ENCODE results near the gene PPP1R1C.

Gene PPP1R1C

GRCh38 chr2:182134201-182134600, 148.5 kb downstream of the PPP1R1C start:
- Mint-ChIP-seq H3K36me3 (ENCODE audit: insufficient read depth) (no peaks in the 10 kb centered on the region), H3K27ac (no peak overlapping the region), H3K4me1 (ENCODE audit: low read depth in 2 of 2) (no peaks in the 10 kb centered on the region), H3K27me3 (no peaks in the 10 kb centered on the region), H3K4me3 (no peak overlapping the region), H3K9me3 (no peaks in the 10 kb centered on the region)
- ATAC-seq (replicated peaks) (no peak), DNase-seq (no peak)

DNA sequence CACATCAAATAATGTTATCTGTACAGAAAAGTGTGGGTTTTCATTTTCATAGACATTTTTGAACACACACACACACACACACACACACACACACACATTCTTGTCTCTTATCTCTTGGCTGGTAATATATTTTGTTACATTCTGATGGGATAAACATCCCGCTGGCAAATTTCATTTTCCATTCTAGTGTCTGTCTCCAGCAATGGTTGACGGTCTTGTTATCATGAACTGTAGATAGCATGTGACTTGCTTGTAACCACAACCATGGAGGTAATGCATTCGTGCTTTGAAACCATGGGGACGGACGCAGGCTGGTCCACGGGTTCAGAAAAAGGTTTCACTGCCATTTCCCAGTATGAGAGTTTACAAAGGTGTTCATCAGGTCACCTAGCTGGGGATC, 156.4 kb downstream of the PPP1R1C start:
- no peak overlapping the region for H3K27ac Mint-ChIP-seq
- H3K36me3 Mint-ChIP-seq (ENCODE audit: insufficient read depth) = no peaks in the 10 kb centered on the region
- no peaks in the 10 kb centered on the region for H3K4me1 Mint-ChIP-seq (ENCODE audit: low read depth in 2 of 2)
- H3K27me3 Mint-ChIP-seq = no peaks in the 10 kb centered on the region
- ATAC-seq (replicated peaks) (no peak), DNase-seq (no peak)
- H3K4me3 Mint-ChIP-seq = no peak overlapping the region
- H3K9me3 Mint-ChIP-seq = no peaks in the 10 kb centered on the region

DNA sequence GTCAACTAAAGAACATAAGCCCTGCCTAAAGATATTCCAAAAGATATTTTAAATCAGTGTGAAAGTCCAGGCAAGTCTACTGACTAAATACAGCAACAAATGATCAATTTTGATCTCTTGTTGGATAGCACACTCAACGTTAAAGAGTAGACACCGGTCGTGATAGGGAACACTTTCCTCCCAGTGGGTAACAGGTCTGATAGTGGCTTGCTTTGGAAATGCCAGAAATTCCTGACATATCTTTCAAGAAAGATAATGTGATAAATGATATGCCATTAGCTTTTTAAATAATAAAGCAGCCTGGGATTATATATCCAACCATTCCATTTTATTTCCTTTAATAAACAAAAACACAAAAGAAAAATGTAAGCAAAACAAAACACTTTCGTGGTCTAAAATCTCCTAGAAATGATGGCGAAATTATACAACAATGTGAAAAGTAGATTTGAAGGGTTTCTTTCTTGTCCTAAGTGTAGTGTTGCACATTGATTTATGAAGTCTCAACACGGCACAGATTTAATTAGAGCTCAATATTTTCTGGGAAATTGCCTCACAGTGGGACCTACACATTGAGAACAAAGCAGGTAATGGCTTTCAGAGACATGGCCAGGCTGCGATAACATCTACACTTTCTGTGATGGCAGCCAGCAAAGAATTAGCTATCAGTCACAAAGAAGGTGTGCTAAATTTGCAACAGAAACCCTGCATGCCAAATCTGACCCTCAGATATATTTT, 158.6 kb downstream of the PPP1R1C start:
- no peaks in the 10 kb centered on the region for H3K4me1 Mint-ChIP-seq (ENCODE audit: low read depth in 2 of 2)
- no peak overlapping the region for H3K27ac Mint-ChIP-seq
- H3K36me3 Mint-ChIP-seq (ENCODE audit: insufficient read depth) = no peaks in the 10 kb centered on the region
- ATAC-seq (replicated peaks) (no peak), DNase-seq (no peak)
- no peaks in the 10 kb centered on the region for H3K27me3 Mint-ChIP-seq
- H3K9me3 Mint-ChIP-seq = no peaks in the 10 kb centered on the region
- H3K4me3 Mint-ChIP-seq = no peak overlapping the region

DNA sequence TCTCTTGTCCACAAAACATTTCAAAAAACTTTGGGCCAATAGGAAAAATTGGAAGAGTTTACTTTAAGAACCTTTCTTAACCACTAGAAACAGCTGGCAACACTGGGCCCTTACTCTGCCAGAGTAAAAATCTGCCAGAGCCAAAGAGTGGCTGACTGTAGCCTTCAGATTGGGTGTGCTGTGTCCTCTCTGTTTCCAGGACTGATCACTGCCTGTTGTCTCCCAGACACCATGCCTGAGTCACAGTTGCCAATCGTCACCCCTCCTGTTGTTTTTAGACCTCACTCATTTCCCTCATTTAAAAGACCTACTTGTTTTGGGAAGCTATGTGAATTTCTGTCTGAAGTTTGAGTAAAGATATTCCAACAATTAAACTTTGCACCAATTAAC, 159.1 kb downstream of the PPP1R1C start:
- Mint-ChIP-seq H3K27ac (no peak overlapping the region), H3K36me3 (ENCODE audit: insufficient read depth) (no peaks in the 10 kb centered on the region), H3K9me3 (no peaks in the 10 kb centered on the region), H3K4me1 (ENCODE audit: low read depth in 2 of 2) (no peaks in the 10 kb centered on the region), H3K4me3 (no peak overlapping the region), H3K27me3 (no peaks in the 10 kb centered on the region)
- ATAC-seq (replicated peaks) = no peak
- no peak for DNase-seq

DNA sequence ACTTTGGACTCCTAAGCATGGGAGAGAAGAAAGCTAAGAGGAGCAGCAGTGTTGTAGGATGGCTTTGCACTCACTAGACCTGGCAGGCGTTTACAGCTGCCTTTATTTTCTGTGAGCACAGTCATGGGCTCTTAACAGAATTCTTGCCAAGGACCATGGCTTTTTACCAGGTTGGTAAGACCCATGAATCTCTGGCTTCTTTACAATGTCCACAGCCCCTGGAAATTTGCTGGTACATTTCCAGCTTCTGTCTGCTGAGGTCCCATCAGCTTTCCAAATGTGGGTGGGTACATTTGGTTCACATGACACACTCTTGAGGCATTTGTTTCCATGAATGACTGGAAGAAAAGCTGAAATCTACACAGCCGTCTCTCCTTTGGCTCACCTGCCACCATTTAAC, 162.7 kb downstream of the PPP1R1C start:
- no peaks in the 10 kb centered on the region for H3K36me3 Mint-ChIP-seq (ENCODE audit: insufficient read depth)
- H3K27me3 Mint-ChIP-seq = peaks cover 0 to 4% of the 10 kb centered on the region in 2 donors

DNA sequence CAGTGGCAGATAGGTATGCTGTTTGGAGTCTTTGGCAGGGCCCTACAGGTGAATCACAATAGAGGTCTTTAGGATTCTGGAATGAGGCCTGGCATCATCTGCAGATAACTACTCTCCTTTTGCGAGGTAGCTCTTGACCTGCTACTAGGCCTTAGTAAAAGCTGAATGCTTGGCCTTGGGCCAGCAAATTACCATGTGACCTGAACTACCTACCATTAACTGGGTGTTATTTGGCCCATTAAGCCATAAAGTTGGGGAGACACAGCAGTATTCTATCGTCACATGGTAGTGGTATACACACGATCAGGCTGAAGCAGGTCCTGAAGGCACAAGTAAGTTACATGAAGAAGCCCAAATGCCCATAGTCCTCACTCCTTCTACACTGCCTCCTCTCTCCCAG, 178.2 kb downstream of the PPP1R1C start:
- no peaks in the 10 kb centered on the region for H3K9me3 Mint-ChIP-seq
- no peaks in the 10 kb centered on the region for H3K36me3 Mint-ChIP-seq (ENCODE audit: insufficient read depth)
- ATAC-seq (replicated peaks) (no peak), DNase-seq (no peak)
- H3K4me3 Mint-ChIP-seq = no peak overlapping the region
- no peaks in the 10 kb centered on the region for H3K4me1 Mint-ChIP-seq (ENCODE audit: low read depth in 2 of 2)
- no peak overlapping the region for H3K27ac Mint-ChIP-seq
- H3K27me3 Mint-ChIP-seq = no peaks in the 10 kb centered on the region

More for the DNA sequence above, 162.7 kb downstream of the PPP1R1C start:
- ATAC-seq (replicated peaks) (no peak), DNase-seq (no peak)
- Mint-ChIP-seq H3K9me3 (no peaks in the 10 kb centered on the region), H3K4me3 (no peak overlapping the region), H3K27ac (no peak overlapping the region), H3K4me1 (ENCODE audit: low read depth in 2 of 2) (no peaks in the 10 kb centered on the region)

DNA sequence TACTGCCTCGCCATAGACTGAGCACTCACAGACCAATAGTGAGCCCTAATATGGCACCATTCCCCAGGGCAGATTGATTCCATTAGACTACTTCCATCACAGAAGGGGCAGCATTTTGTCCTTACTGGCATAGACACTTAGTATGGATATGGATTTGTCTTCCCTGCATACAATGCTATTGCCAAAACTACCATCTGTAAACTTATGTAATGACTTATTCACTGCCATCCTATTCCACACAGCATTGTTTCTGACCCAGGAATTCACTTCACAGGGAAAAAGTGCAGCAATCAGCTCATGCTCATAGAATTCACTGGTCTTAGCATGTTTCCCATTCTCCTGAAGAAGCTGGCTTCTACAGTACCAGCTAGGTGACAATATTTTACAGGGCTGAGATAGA, 179.0 kb downstream of the PPP1R1C start:
- no peaks in the 10 kb centered on the region for H3K4me1 Mint-ChIP-seq (ENCODE audit: low read depth in 2 of 2)
- no peaks in the 10 kb centered on the region for H3K27me3 Mint-ChIP-seq
- ATAC-seq (replicated peaks) (no peak), DNase-seq (no peak)
- no peaks in the 10 kb centered on the region for H3K36me3 Mint-ChIP-seq (ENCODE audit: insufficient read depth)
- H3K4me3 Mint-ChIP-seq = no peak overlapping the region
- H3K27ac Mint-ChIP-seq = no peak overlapping the region
- no peaks in the 10 kb centered on the region for H3K9me3 Mint-ChIP-seq

GRCh38 chr2:182165202-182165601, 179.5 kb downstream of the PPP1R1C start:
- no peak overlapping the region for H3K27ac Mint-ChIP-seq
- DNase-seq = no peak
- no peak overlapping the region for H3K4me3 Mint-ChIP-seq
- no peaks in the 10 kb centered on the region for H3K36me3 Mint-ChIP-seq (ENCODE audit: insufficient read depth)
- no peak for ATAC-seq (replicated peaks)
- no peaks in the 10 kb centered on the region for H3K9me3 Mint-ChIP-seq
- no peaks in the 10 kb centered on the region for H3K4me1 Mint-ChIP-seq (ENCODE audit: low read depth in 2 of 2)
- no peaks in the 10 kb centered on the region for H3K27me3 Mint-ChIP-seq

- ATAC-seq (replicated peaks) (no peak), DNase-seq (no peak)
- Mint-ChIP-seq H3K4me1 (ENCODE audit: low read depth in 2 of 2) (no peaks in the 10 kb centered on the region), H3K27ac (no peak overlapping the region), H3K4me3 (no peak overlapping the region), H3K36me3 (ENCODE audit: insufficient read depth) (no peaks in the 10 kb centered on the region), H3K9me3 (no peaks in the 10 kb centered on the region), H3K27me3 (no peaks in the 10 kb centered on the region)
Observed at GRCh38 chr2:182166406-182166805, 180.8 kb downstream of the PPP1R1C start.

DNA sequence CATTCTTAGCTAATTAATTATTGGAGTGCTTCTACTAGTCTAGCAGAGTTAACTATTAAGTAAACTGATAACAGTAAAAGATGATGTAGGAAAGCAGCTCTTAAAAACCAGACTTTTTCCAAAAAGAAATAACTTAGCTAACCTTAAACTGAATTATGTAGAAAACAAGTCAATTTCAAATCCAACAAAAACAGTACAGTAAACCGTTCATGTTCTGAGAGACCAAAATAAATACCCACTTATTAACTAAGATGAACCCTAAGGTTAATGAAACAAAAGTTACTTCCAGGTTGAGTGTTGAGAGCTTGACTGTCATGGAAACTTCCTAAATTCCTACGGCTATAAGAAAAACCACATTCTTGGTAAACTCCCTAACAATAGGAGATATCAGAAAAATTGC, 181.2 kb downstream of the PPP1R1C start:
- no peak overlapping the region for H3K4me3 Mint-ChIP-seq

More for the DNA sequence above, 181.2 kb downstream of the PPP1R1C start:
- Mint-ChIP-seq H3K4me1 (ENCODE audit: low read depth in 2 of 2) (no peaks in the 10 kb centered on the region), H3K27ac (no peak overlapping the region), H3K9me3 (no peaks in the 10 kb centered on the region), H3K27me3 (no peaks in the 10 kb centered on the region), H3K36me3 (ENCODE audit: insufficient read depth) (no peaks in the 10 kb centered on the region)
- ATAC-seq (replicated peaks) = no peak
- no peak for DNase-seq
